Stomach (tissue), 4 donors: ENCODE measurements around the gene LCMT1.

Experiments used
- CTCF ChIP-seq, 7 experiments: fragments of 450-650 bp in 4 of 7; fragments of 200-600 bp in 3 of 7; sonication (generic) in 3 of 7; IDR thresholded peaks; one replicate each; pipeline ENCODE4 v1.5.1; 2016 to 2019; ENCODE audit warnings: antibody characterized with exemption in 7 of 7, control low read depth in 2 of 7, mild to moderate bottlenecking in 1 of 7
- EP300 ChIP-seq: sonication (generic); formaldehyde crosslinking; IDR thresholded peaks from one replicate; pipeline ENCODE4 v1.6.1; 2017; ENCODE audit warnings: antibody characterized with exemption

GRCh38 chr16:25158401-25158800 is 46.9 kb downstream of the LCMT1 start:
- TF ChIP-seq EP300 (no peak), CTCF (IDR thresholded peaks at IDR 0.05) (no peak)
